SU-DHL-6 (cell line): ENCODE measurements around the gene LSR.

Experiments used
- H2AFZ ChIP-seq: fragments of 200-600 bp; sonication (generic); 2 replicates; pipeline ENCODE4 v1.6.1; 2014; ENCODE audit warnings: low read depth, mild to moderate bottlenecking, moderate library complexity, mixed read lengths, antibody characterized with exemption, low read length; ENCODE audit not compliant: severe bottlenecking
- H3F3A ChIP-seq: fragments of 200-600 bp; shearing (Covaris generic); 2 replicates; pipeline ENCODE4 v1.6.0; 2016; ENCODE audit warnings: antibody characterized with exemption, mild to moderate bottlenecking; ENCODE audit not compliant: insufficient read depth
- H3K27ac ChIP-seq: fragments of 200-600 bp; sonication (generic); 2 replicates; pipeline ENCODE4 v1.5.1; 2016; ENCODE audit warnings: low read depth, mild to moderate bottlenecking, low read length, moderate library complexity, mixed read lengths
- H3K27me3 ChIP-seq: fragments of 200-600 bp; sonication (generic), shearing (Covaris generic); 2 replicates; pipeline ENCODE4 v1.6.0; 2014; ENCODE audit warnings: mild to moderate bottlenecking, low read length
- H3K36me3 ChIP-seq: fragments of 200-600 bp; sonication (generic); 2 replicates; pipeline ENCODE4 v1.6.1; 2014; ENCODE audit warnings: mild to moderate bottlenecking, low read length, mixed read lengths
- H3K4me2 ChIP-seq: fragments of 300-600, 200-600 bp; shearing (Covaris generic), sonication (generic); 2 replicates; pipeline ENCODE4 v1.6.0; 2014; ENCODE audit warnings: low read length, low read depth, mild to moderate bottlenecking; ENCODE audit not compliant: poor library complexity, severe bottlenecking
- H3K4me3 ChIP-seq: fragments of 200-600 bp; sonication (generic); 2 replicates; pipeline ENCODE4 v1.5.1; 2014; ENCODE audit warnings: antibody characterized with exemption, low read length, mild to moderate bottlenecking, mixed read lengths; ENCODE audit not compliant: insufficient read depth, poor library complexity, severe bottlenecking
- H3K79me2 ChIP-seq: fragments of 200-600 bp; sonication (generic); 2 replicates; pipeline ENCODE4 v1.6.1; 2014; ENCODE audit warnings: mild to moderate bottlenecking, low read length, moderate library complexity; ENCODE audit not compliant: insufficient read depth
- H3K9ac ChIP-seq: fragments of 200-600 bp; sonication (generic); 2 replicates; pipeline ENCODE4 v1.7.0; 2014; ENCODE audit warnings: mild to moderate bottlenecking, low read length
- H3K9me2 ChIP-seq: fragments of 200-600 bp; sonication (generic); replicated peaks from 2 replicates; pipeline ENCODE4 v1.6.1; 2014; ENCODE audit warnings: low read length; ENCODE audit not compliant: insufficient read depth
- H3K9me3 ChIP-seq: fragments of 200-600 bp; sonication (generic); 2 replicates; pipeline ENCODE4 v1.6.1; 2014; ENCODE audit warnings: low read length, mixed read lengths; ENCODE audit not compliant: insufficient read depth
- H4K20me1 ChIP-seq: fragments of 200-600 bp; sonication (generic); 2 replicates; pipeline ENCODE4 v1.6.1; 2014; ENCODE audit warnings: low read depth, mild to moderate bottlenecking, antibody characterized with exemption, low read length, moderate library complexity, mixed read lengths
- CTCF ChIP-seq: fragments of 200-600 bp; sonication (generic); IDR thresholded peaks from one replicate; pipeline ENCODE4 v1.5.1; 2017; ENCODE audit warnings: antibody characterized with exemption, mild to moderate bottlenecking, low read length, moderate library complexity; ENCODE audit not compliant: insufficient read depth, poor library complexity, severe bottlenecking
- EZH2phosphoT487 ChIP-seq: fragments of 200-600 bp; sonication (generic), shearing (Covaris generic); conservative IDR thresholded peaks from 2 replicates; pipeline ENCODE4 v1.6.1; 2018; ENCODE audit warnings: mild to moderate bottlenecking, antibody characterized with exemption, low read length, moderate library complexity, mixed read lengths

The LSR gene

GRCh38 chr19:35204799-35205732 is 43.7 kb upstream of the LSR start:
- Histone ChIP-seq H3K4me3 (no peak overlapping the region), H3K27me3 (no peaks in the 10 kb centered on the region), H3K9me3 (no peaks in the 10 kb centered on the region), H3K9ac (peak overlapping the region; percentile 47), H2AFZ (no peak overlapping the region), H3K36me3 (no peaks in the 10 kb centered on the region), H3F3A (peaks cover 31% of the 10 kb centered on the region), H4K20me1 (no peaks in the 10 kb centered on the region), H3K27ac (peak overlapping the region; percentile 91), H3K79me2 (no peaks in the 10 kb centered on the region), H3K9me2 (no peaks in the 10 kb centered on the region), H3K4me2 (peak overlapping the region; percentile 76)
- no peak for TF ChIP-seq EZH2phosphoT487
- TF ChIP-seq CTCF: no peak

GRCh38 chr19:35205733-35206323 is 43.0 kb upstream of the LSR start:
- no peaks in the 10 kb centered on the region for H3K36me3 ChIP-seq
- H3K9ac ChIP-seq: peak overlapping the region; percentile 47
- peaks cover 39% of the 10 kb centered on the region for H3F3A ChIP-seq
- no peak for TF ChIP-seq CTCF
- TF ChIP-seq EZH2phosphoT487: no peak
- no peak overlapping the region for H2AFZ ChIP-seq
- H3K9me2 ChIP-seq: no peaks in the 10 kb centered on the region
- H3K9me3 ChIP-seq: no peaks in the 10 kb centered on the region
- H3K4me3 ChIP-seq: peak overlapping the region; percentile 1
- H3K4me2 ChIP-seq: peak overlapping the region; percentile 76
- H3K79me2 ChIP-seq: no peaks in the 10 kb centered on the region
- peak overlapping the region; percentile 91 for H3K27ac ChIP-seq
- no peaks in the 10 kb centered on the region for H3K27me3 ChIP-seq
- H4K20me1 ChIP-seq: no peaks in the 10 kb centered on the region

GRCh38 chr19:35206379-35206778 is 42.4 kb upstream of the LSR start:
- no peaks in the 10 kb centered on the region for H3K36me3 ChIP-seq
- peak overlapping the region; percentile 76 for H3K4me2 ChIP-seq
- no peaks in the 10 kb centered on the region for H3K27me3 ChIP-seq
- TF ChIP-seq EZH2phosphoT487 (no peak), CTCF (no peak)
- H3K27ac ChIP-seq: peak overlapping the region; percentile 91
- H3F3A ChIP-seq: peaks cover 43% of the 10 kb centered on the region
- H3K9me3 ChIP-seq: no peaks in the 10 kb centered on the region
- peak overlapping the region; percentile 32 for H3K4me3 ChIP-seq
- no peaks in the 10 kb centered on the region for H4K20me1 ChIP-seq
- no peak overlapping the region for H2AFZ ChIP-seq
- H3K9me2 ChIP-seq: no peaks in the 10 kb centered on the region
- H3K9ac ChIP-seq: peak overlapping the region; percentile 47
- H3K79me2 ChIP-seq: no peaks in the 10 kb centered on the region
